ENCODE data around the gene PATZ1.

DNA sequence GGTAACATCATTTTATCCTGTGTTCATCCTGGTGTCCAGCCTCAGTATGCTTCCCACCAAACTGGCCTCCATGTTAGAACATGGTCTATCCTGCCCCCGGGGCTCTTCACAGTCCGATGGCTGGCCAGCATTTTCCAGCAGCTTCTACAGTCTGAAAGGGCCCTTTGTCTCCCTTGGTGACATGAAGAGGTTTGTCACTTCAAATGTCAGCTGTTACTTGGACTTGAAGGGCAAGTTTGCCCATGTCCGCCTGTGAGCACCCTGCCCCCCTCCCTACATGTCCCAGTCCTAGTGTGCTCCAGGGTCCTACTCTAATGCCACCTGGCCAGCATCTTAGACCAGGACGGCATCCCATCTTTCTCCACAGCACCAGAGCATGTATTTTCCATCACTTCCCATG, 24.7 kb downstream of the PATZ1 start:
- TF ChIP-seq TAF1 (IDR thresholded peaks at IDR 0.05; ENCODE audit: borderline replicate concordance, insufficient read depth, low read length) (no peak), POLR2AphosphoS5 (IDR thresholded peaks at IDR 0.05; ENCODE audit: low read depth, low read length) (no peak), SIN3A (IDR thresholded peaks at IDR 0.05; ENCODE audit: borderline replicate concordance, insufficient read depth, low read length) (no peak), FOXP2 (optimal IDR thresholded peaks at IDR 0.05; ENCODE audit: borderline replicate concordance, extremely low read depth, extremely low read length, insufficient read depth) (no peak)
- TF ChIP-seq, protein P1, sequence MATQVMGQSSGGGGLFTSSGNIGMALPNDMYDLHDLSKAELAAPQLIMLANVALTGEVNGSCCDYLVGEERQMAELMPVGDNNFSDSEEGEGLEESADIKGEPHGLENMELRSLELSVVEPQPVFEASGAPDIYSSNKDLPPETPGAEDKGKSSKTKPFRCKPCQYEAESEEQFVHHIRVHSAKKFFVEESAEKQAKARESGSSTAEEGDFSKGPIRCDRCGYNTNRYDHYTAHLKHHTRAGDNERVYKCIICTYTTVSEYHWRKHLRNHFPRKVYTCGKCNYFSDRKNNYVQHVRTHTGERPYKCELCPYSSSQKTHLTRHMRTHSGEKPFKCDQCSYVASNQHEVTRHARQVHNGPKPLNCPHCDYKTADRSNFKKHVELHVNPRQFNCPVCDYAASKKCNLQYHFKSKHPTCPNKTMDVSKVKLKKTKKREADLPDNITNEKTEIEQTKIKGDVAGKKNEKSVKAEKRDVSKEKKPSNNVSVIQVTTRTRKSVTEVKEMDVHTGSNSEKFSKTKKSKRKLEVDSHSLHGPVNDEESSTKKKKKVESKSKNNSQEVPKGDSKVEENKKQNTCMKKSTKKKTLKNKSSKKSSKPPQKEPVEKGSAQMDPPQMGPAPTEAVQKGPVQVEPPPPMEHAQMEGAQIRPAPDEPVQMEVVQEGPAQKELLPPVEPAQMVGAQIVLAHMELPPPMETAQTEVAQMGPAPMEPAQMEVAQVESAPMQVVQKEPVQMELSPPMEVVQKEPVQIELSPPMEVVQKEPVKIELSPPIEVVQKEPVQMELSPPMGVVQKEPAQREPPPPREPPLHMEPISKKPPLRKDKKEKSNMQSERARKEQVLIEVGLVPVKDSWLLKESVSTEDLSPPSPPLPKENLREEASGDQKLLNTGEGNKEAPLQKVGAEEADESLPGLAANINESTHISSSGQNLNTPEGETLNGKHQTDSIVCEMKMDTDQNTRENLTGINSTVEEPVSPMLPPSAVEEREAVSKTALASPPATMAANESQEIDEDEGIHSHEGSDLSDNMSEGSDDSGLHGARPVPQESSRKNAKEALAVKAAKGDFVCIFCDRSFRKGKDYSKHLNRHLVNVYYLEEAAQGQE (IDR thresholded peaks at IDR 0.05; ENCODE audit: insufficient read depth in 1 of 2, low read depth in 2 of 2, low read length in 2 of 2): no peak

All from PFSK-1 (cell line).